ENCODE measurements around the gene ONECUT3. TPM values are rescaled to one million over a fixed set of nuclear protein-coding genes. Genes with fewer than 3 reads are reported as not detected.

ONECUT3 gene
- total and polyA plus RNA-seq, 9 of the 15 experiments (the other 6 are each of a cell fraction or from before 2014, with no cell fraction given), result not detected

DNA sequence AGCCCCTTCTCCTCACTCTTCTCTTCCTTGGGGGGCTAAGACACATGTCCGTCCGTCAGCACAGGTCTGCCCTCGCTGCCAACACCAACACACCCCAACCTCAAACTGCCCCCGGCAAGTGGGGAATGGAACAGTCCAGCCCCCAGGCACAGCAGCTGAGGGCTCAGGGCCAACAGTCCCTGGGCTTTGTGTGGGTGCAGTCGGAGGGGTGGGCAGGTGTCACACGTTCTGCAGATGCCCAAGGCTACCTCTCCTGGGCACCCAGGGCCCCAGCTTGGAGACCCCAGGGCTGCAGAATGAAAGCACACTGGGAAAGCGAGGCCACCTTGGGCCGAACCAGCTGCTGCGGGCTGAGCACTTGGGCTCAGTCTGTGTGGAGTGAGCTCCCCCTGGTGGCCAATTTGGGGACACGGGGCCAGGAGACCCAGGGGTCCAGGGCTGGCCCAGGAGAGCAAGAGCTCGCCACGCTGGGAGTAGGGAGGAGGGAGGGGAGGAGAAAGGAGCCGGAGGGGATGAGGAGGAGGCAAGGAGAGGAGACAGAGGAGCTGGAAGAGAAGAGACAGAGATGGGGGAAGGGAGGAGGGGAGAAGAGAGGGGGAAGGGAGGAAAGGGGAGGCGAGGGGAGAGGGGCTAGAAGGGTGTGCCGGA lies 72.7 kb downstream of the ONECUT3 start (continued):
- TF ChIP-seq, protein P1, sequence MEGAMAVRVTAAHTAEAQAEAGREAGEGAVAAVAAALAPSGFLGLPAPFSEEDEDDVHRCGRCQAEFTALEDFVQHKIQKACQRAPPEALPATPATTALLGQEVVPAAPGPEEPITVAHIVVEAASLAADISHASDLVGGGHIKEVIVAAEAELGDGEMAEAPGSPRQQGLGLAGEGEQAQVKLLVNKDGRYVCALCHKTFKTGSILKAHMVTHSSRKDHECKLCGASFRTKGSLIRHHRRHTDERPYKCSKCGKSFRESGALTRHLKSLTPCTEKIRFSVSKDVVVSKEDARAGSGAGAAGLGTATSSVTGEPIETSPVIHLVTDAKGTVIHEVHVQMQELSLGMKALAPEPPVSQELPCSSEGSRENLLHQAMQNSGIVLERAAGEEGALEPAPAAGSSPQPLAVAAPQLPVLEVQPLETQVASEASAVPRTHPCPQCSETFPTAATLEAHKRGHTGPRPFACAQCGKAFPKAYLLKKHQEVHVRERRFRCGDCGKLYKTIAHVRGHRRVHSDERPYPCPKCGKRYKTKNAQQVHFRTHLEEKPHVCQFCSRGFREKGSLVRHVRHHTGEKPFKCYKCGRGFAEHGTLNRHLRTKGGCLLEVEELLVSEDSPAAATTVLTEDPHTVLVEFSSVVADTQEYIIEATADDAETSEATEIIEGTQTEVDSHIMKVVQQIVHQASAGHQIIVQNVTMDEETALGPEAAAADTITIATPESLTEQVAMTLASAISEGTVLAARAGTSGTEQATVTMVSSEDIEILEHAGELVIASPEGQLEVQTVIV (CRISPR knock-in tag; IDR thresholded peaks at IDR 0.05; ENCODE audit: borderline replicate concordance), result no peak
- no peak for TF ChIP-seq MIER1 (IDR thresholded peaks at IDR 0.05; ENCODE audit: low read depth)
- no peak for TF ChIP-seq SUPT5H (IDR thresholded peaks at IDR 0.05)
- TF ChIP-seq ZFP1 (CRISPR knock-in tag; IDR thresholded peaks at IDR 0.05), result no peak
- TF ChIP-seq FOXJ2 (tag; IDR thresholded peaks at IDR 0.05), result no peak
- TF ChIP-seq RBM22 (IDR thresholded peaks at IDR 0.05; ENCODE audit: low read depth, low read length, poor library complexity, severe bottlenecking), result no peak
- no peak for TF ChIP-seq MBD2 (IDR thresholded peaks at IDR 0.05; ENCODE audit: borderline replicate concordance, low read depth)
- no peak for TF ChIP-seq MAFK (IDR thresholded peaks at IDR 0.05; ENCODE audit: low read length)
- TF ChIP-seq ZKSCAN8 (CRISPR knock-in tag; IDR thresholded peaks at IDR 0.05), result no peak
- TF ChIP-seq SETDB1 (IDR thresholded peaks at IDR 0.05; ENCODE audit: low read length), result no peak
- TF ChIP-seq LARP7 (IDR thresholded peaks at IDR 0.05), result peak; percentile 88
- no peak for TF ChIP-seq ESRRB (CRISPR knock-in tag; IDR thresholded peaks at IDR 0.05; ENCODE audit: borderline replicate concordance)
- TF ChIP-seq, protein P2, sequence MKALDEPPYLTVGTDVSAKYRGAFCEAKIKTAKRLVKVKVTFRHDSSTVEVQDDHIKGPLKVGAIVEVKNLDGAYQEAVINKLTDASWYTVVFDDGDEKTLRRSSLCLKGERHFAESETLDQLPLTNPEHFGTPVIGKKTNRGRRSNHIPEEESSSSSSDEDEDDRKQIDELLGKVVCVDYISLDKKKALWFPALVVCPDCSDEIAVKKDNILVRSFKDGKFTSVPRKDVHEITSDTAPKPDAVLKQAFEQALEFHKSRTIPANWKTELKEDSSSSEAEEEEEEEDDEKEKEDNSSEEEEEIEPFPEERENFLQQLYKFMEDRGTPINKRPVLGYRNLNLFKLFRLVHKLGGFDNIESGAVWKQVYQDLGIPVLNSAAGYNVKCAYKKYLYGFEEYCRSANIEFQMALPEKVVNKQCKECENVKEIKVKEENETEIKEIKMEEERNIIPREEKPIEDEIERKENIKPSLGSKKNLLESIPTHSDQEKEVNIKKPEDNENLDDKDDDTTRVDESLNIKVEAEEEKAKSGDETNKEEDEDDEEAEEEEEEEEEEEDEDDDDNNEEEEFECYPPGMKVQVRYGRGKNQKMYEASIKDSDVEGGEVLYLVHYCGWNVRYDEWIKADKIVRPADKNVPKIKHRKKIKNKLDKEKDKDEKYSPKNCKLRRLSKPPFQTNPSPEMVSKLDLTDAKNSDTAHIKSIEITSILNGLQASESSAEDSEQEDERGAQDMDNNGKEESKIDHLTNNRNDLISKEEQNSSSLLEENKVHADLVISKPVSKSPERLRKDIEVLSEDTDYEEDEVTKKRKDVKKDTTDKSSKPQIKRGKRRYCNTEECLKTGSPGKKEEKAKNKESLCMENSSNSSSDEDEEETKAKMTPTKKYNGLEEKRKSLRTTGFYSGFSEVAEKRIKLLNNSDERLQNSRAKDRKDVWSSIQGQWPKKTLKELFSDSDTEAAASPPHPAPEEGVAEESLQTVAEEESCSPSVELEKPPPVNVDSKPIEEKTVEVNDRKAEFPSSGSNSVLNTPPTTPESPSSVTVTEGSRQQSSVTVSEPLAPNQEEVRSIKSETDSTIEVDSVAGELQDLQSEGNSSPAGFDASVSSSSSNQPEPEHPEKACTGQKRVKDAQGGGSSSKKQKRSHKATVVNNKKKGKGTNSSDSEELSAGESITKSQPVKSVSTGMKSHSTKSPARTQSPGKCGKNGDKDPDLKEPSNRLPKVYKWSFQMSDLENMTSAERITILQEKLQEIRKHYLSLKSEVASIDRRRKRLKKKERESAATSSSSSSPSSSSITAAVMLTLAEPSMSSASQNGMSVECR (CRISPR knock-in tag; IDR thresholded peaks at IDR 0.05), result peak; percentile 52; the same call in 1 of the 2 replicates
- TF ChIP-seq KLF13 (tag; IDR thresholded peaks at IDR 0.05; ENCODE audit: borderline replicate concordance, low read depth), result no peak
- TF ChIP-seq ZBTB7A (IDR thresholded peaks at IDR 0.05; ENCODE audit: borderline replicate concordance, control insufficient read depth, low read depth, low read length), result peak; percentile 95
- no peak for TF ChIP-seq NCOA6 (IDR thresholded peaks at IDR 0.05)
- TF ChIP-seq SMAD3 (CRISPR knock-in tag; conservative IDR thresholded peaks at IDR 0.05), result no peak
- TF ChIP-seq RBBP5 (IDR thresholded peaks at IDR 0.05; ENCODE audit: borderline replicate concordance, insufficient read depth, low read length, poor library complexity, severe bottlenecking), result no peak
- TF ChIP-seq, protein P3, sequence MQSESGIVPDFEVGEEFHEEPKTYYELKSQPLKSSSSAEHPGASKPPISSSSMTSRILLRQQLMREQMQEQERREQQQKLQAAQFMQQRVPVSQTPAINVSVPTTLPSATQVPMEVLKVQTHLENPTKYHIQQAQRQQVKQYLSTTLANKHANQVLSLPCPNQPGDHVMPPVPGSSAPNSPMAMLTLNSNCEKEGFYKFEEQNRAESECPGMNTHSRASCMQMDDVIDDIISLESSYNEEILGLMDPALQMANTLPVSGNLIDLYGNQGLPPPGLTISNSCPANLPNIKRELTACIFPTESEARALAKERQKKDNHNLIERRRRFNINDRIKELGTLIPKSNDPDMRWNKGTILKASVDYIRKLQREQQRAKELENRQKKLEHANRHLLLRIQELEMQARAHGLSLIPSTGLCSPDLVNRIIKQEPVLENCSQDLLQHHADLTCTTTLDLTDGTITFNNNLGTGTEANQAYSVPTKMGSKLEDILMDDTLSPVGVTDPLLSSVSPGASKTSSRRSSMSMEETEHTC (IDR thresholded peaks at IDR 0.05), result no peak
- no peak for TF ChIP-seq SMARCC2 (IDR thresholded peaks at IDR 0.05; ENCODE audit: low read depth)
- TF ChIP-seq, protein P4, sequence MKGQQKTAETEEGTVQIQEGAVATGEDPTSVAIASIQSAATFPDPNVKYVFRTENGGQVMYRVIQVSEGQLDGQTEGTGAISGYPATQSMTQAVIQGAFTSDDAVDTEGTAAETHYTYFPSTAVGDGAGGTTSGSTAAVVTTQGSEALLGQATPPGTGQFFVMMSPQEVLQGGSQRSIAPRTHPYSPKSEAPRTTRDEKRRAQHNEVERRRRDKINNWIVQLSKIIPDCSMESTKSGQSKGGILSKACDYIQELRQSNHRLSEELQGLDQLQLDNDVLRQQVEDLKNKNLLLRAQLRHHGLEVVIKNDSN (CRISPR knock-in tag; IDR thresholded peaks at IDR 0.05), result no peak
